Measurements from ENCODE around the gene SMG7. TPM values are rescaled to one million over a fixed set of nuclear protein-coding genes. Genes with fewer than 3 reads are reported as not detected.

The SMG7 gene
- polyA plus RNA-seq, 4 donors, result 18.4 to 49.3 (median 22.3) TPM

GRCh38 chr1:183576537-183576936 is 104.2 kb downstream of the SMG7 start:
- Histone ChIP-seq H3K9me3 (ENCODE audit: control insufficient read depth in 2 of 2, insufficient read depth in 1 of 2, low read depth in 1 of 2, low read length in 1 of 2) (no peaks in the 10 kb centered on the region), H3K4me3 (ENCODE audit: low read depth in 1 of 3, low read length in 3 of 3) (no peak overlapping the region), H3K27me3 (ENCODE audit: control insufficient read depth in 3 of 3, insufficient read depth in 3 of 3, low read length in 3 of 3) (no peaks in the 10 kb centered on the region), H3K4me1 (ENCODE audit: control insufficient read depth in 3 of 3, insufficient read depth in 2 of 3, low read depth in 1 of 3, low read length in 2 of 3) (peaks cover 0 to 7% (median 0%) of the 10 kb centered on the region in 3 donors), H3K27ac (ENCODE audit: low read depth in 1 of 3, low read length in 2 of 3) (peak overlapping the region in 1 of 3 donors; percentile 2), H3K36me3 (ENCODE audit: control insufficient read depth in 3 of 3, insufficient read depth in 2 of 3, low read depth in 1 of 3, low read length in 3 of 3) (no peaks in the 10 kb centered on the region)
- FAIRE-seq (no peak), DNase-seq (no peak)
- 79 to 93% (median 92%) methylated on average over 8 of the region's 8 CpGs for WGBS, 3 donors

- no peak for DNase-seq
- Histone ChIP-seq H3K9me3 (ENCODE audit: control insufficient read depth in 2 of 2, insufficient read depth in 1 of 2, low read depth in 1 of 2, low read length in 1 of 2) (no peaks in the 10 kb centered on the region), H3K4me3 (ENCODE audit: low read depth in 1 of 3, low read length in 3 of 3) (no peak overlapping the region), H3K4me1 (ENCODE audit: control insufficient read depth in 3 of 3, insufficient read depth in 2 of 3, low read depth in 1 of 3, low read length in 2 of 3) (peaks cover 0 to 19% (median 0%) of the 10 kb centered on the region in 3 donors), H3K36me3 (ENCODE audit: control insufficient read depth in 3 of 3, insufficient read depth in 2 of 3, low read depth in 1 of 3, low read length in 3 of 3) (no peaks in the 10 kb centered on the region), H3K27me3 (ENCODE audit: control insufficient read depth in 3 of 3, insufficient read depth in 3 of 3, low read length in 3 of 3) (no peaks in the 10 kb centered on the region), H3K27ac (ENCODE audit: low read depth in 1 of 3, low read length in 2 of 3) (no peak overlapping the region)
- 86 to 95% (median 89%) methylated on average over 7 of the region's 7 CpGs for WGBS, 3 donors
- FAIRE-seq, result no peak
Measured at GRCh38 chr1:183577897-183578465, 105.7 kb downstream of the SMG7 start.

- Histone ChIP-seq H3K36me3 (ENCODE audit: control insufficient read depth in 3 of 3, insufficient read depth in 2 of 3, low read depth in 1 of 3, low read length in 3 of 3) (no peaks in the 10 kb centered on the region), H3K27ac (ENCODE audit: low read depth in 1 of 3, low read length in 2 of 3) (no peak overlapping the region), H3K27me3 (ENCODE audit: control insufficient read depth in 3 of 3, insufficient read depth in 3 of 3, low read length in 3 of 3) (no peaks in the 10 kb centered on the region), H3K4me1 (ENCODE audit: control insufficient read depth in 3 of 3, insufficient read depth in 2 of 3, low read depth in 1 of 3, low read length in 2 of 3) (peaks cover 0 to 19% (median 0%) of the 10 kb centered on the region in 3 donors), H3K4me3 (ENCODE audit: low read depth in 1 of 3, low read length in 3 of 3) (no peak overlapping the region), H3K9me3 (ENCODE audit: control insufficient read depth in 2 of 2, insufficient read depth in 1 of 2, low read depth in 1 of 2, low read length in 1 of 2) (no peaks in the 10 kb centered on the region)
- FAIRE-seq, result no peak
- WGBS, 3 donors, result 70 to 84% (median 75%) methylated on average over 2 of the region's 2 CpGs
- DNase-seq, result peak in 1 of 2 donors; percentile 59
Measured at GRCh38 chr1:183578856-183579255, 106.6 kb downstream of the SMG7 start.

GRCh38 chr1:183580281-183580682 is 108.0 kb downstream of the SMG7 start:
- Histone ChIP-seq H3K27ac (ENCODE audit: low read depth in 1 of 3, low read length in 2 of 3) (no peak overlapping the region), H3K27me3 (ENCODE audit: control insufficient read depth in 3 of 3, insufficient read depth in 3 of 3, low read length in 3 of 3) (no peaks in the 10 kb centered on the region), H3K4me1 (ENCODE audit: control insufficient read depth in 3 of 3, insufficient read depth in 2 of 3, low read depth in 1 of 3, low read length in 2 of 3) (peaks cover 0 to 19% (median 0%) of the 10 kb centered on the region in 3 donors), H3K36me3 (ENCODE audit: control insufficient read depth in 3 of 3, insufficient read depth in 2 of 3, low read depth in 1 of 3, low read length in 3 of 3) (no peaks in the 10 kb centered on the region), H3K4me3 (ENCODE audit: low read depth in 1 of 3, low read length in 3 of 3) (no peak overlapping the region), H3K9me3 (ENCODE audit: control insufficient read depth in 2 of 2, insufficient read depth in 1 of 2, low read depth in 1 of 2, low read length in 1 of 2) (no peaks in the 10 kb centered on the region)
- DNase-seq (peak in 1 of 2 donors; percentile 12), FAIRE-seq (no peak)
- WGBS, 3 donors, result 42 to 67% (median 43%) methylated on average over 8 of the region's 8 CpGs

- H3K4me1 ChIP-seq (ENCODE audit: control insufficient read depth in 3 of 3, insufficient read depth in 2 of 3, low read depth in 1 of 3, low read length in 2 of 3), result peaks cover 0 to 19% (median 0%) of the 10 kb centered on the region in 3 donors
- FAIRE-seq (no peak), DNase-seq (peak; percentile 38 to 66)
- H3K36me3 ChIP-seq (ENCODE audit: control insufficient read depth in 3 of 3, insufficient read depth in 2 of 3, low read depth in 1 of 3, low read length in 3 of 3), result no peaks in the 10 kb centered on the region
- no peaks in the 10 kb centered on the region for H3K27me3 ChIP-seq (ENCODE audit: control insufficient read depth in 3 of 3, insufficient read depth in 3 of 3, low read length in 3 of 3)
- H3K27ac ChIP-seq (ENCODE audit: low read depth in 1 of 3, low read length in 2 of 3), result peak overlapping the region in 1 of 3 donors; percentile 17
- no peaks in the 10 kb centered on the region for H3K9me3 ChIP-seq (ENCODE audit: control insufficient read depth in 2 of 2, insufficient read depth in 1 of 2, low read depth in 1 of 2, low read length in 1 of 2)
- WGBS, 3 donors, result 81 to 84% (median 81%) methylated on average over 12 of the region's 12 CpGs
- H3K4me3 ChIP-seq (ENCODE audit: low read depth in 1 of 3, low read length in 3 of 3), result no peak overlapping the region
Measured at GRCh38 chr1:183582021-183582713, 109.9 kb downstream of the SMG7 start.

GRCh38 chr1:183583466-183583865 is 111.2 kb downstream of the SMG7 start:
- DNase-seq (no peak), FAIRE-seq (no peak)
- Histone ChIP-seq H3K4me1 (ENCODE audit: control insufficient read depth in 3 of 3, insufficient read depth in 2 of 3, low read depth in 1 of 3, low read length in 2 of 3) (peaks cover 0 to 18% (median 0%) of the 10 kb centered on the region in 3 donors), H3K27ac (ENCODE audit: low read depth in 1 of 3, low read length in 2 of 3) (no peak overlapping the region), H3K27me3 (ENCODE audit: control insufficient read depth in 3 of 3, insufficient read depth in 3 of 3, low read length in 3 of 3) (no peaks in the 10 kb centered on the region), H3K9me3 (ENCODE audit: control insufficient read depth in 2 of 2, insufficient read depth in 1 of 2, low read depth in 1 of 2, low read length in 1 of 2) (no peaks in the 10 kb centered on the region), H3K4me3 (ENCODE audit: low read depth in 1 of 3, low read length in 3 of 3) (no peak overlapping the region), H3K36me3 (ENCODE audit: control insufficient read depth in 3 of 3, insufficient read depth in 2 of 3, low read depth in 1 of 3, low read length in 3 of 3) (no peaks in the 10 kb centered on the region)
- WGBS, 3 donors, result 78 to 95% (median 89%) methylated on average over 6 of the region's 6 CpGs

GRCh38 chr1:183584147-183584546 is 111.8 kb downstream of the SMG7 start:
- peaks cover 0 to 18% (median 0%) of the 10 kb centered on the region in 3 donors for H3K4me1 ChIP-seq (ENCODE audit: control insufficient read depth in 3 of 3, insufficient read depth in 2 of 3, low read depth in 1 of 3, low read length in 2 of 3)
- no peak overlapping the region for H3K4me3 ChIP-seq (ENCODE audit: low read depth in 1 of 3, low read length in 3 of 3)
- H3K27me3 ChIP-seq (ENCODE audit: control insufficient read depth in 3 of 3, insufficient read depth in 3 of 3, low read length in 3 of 3), result no peaks in the 10 kb centered on the region
- no peak overlapping the region for H3K27ac ChIP-seq (ENCODE audit: low read depth in 1 of 3, low read length in 2 of 3)
- H3K9me3 ChIP-seq (ENCODE audit: control insufficient read depth in 2 of 2, insufficient read depth in 1 of 2, low read depth in 1 of 2, low read length in 1 of 2), result no peaks in the 10 kb centered on the region
- DNase-seq (peak in 1 of 2 donors; percentile 21), FAIRE-seq (no peak)
- H3K36me3 ChIP-seq (ENCODE audit: control insufficient read depth in 3 of 3, insufficient read depth in 2 of 3, low read depth in 1 of 3, low read length in 3 of 3), result no peaks in the 10 kb centered on the region
- WGBS, 3 donors, result 40 to 62% (median 52%) methylated on average over 5 of the region's 5 CpGs

GRCh38 chr1:183585038-183585437 is 112.7 kb downstream of the SMG7 start:
- H3K4me1 ChIP-seq (ENCODE audit: control insufficient read depth in 3 of 3, insufficient read depth in 2 of 3, low read depth in 1 of 3, low read length in 2 of 3), result peaks cover 0 to 17% (median 0%) of the 10 kb centered on the region in 3 donors
- WGBS, 3 donors, result 43 to 71% (median 53%) methylated on average over 6 of the region's 6 CpGs
- H3K27me3 ChIP-seq (ENCODE audit: control insufficient read depth in 3 of 3, insufficient read depth in 3 of 3, low read length in 3 of 3), result no peaks in the 10 kb centered on the region
- H3K9me3 ChIP-seq (ENCODE audit: control insufficient read depth in 2 of 2, insufficient read depth in 1 of 2, low read depth in 1 of 2, low read length in 1 of 2), result no peaks in the 10 kb centered on the region
- no peaks in the 10 kb centered on the region for H3K36me3 ChIP-seq (ENCODE audit: control insufficient read depth in 3 of 3, insufficient read depth in 2 of 3, low read depth in 1 of 3, low read length in 3 of 3)
- H3K4me3 ChIP-seq (ENCODE audit: low read depth in 1 of 3, low read length in 3 of 3), result no peak overlapping the region
- no peak overlapping the region for H3K27ac ChIP-seq (ENCODE audit: low read depth in 1 of 3, low read length in 2 of 3)
- peak in 1 of 2 donors; percentile 23 for DNase-seq
- FAIRE-seq, result no peak
